Thoracic aorta (tissue), 2 donors: Measurements from ENCODE around the gene SUN5. TPM values are rescaled to one million over a fixed set of nuclear protein-coding genes. Genes with fewer than 3 reads are reported as not detected.
"Not testable (repeated sequence)": the region's sequence is repeated elsewhere in the genome, so short reads cannot be mapped to it uniquely, and the experiment has no call there.

Experiments used
- ATAC-seq: fragments of 150-250 bp; one replicate; pipeline ENCODE4 v1.8.0; 2017; ENCODE audit warnings: low read depth; ENCODE audit not compliant: insufficient number of reproducible peaks, low FRiP score
- DNase-seq: peaks from one replicate; pipeline ENCODE4 v3.0.0-alpha.2; 2020; ENCODE audit warnings: low spot score
- H3K27ac ChIP-seq, 2 donors: fragments of 200-600 bp; sonication (generic); 1 replicate in 1 of 2; 2 replicates in 1 of 2; pipeline ENCODE4 v1.5.1; 2016; ENCODE audit warnings: mild to moderate bottlenecking in 2 of 2, moderate library complexity in 2 of 2
- H3K27me3 ChIP-seq: fragments of 200-600 bp; sonication (generic); replicated peaks from 2 replicates; pipeline ENCODE4 v1.6.0; 2016; ENCODE audit warnings: mild to moderate bottlenecking; ENCODE audit not compliant: insufficient read depth
- H3K36me3 ChIP-seq: fragments of 200-600 bp; sonication (generic); one replicate; pipeline ENCODE4 v1.5.1; 2016
- H3K4me1 ChIP-seq, 2 donors: fragments of 200-600 bp; sonication (generic); 1 replicate in 1 of 2; 2 replicates in 1 of 2; pipeline versions ENCODE4 v1.5.1 to v1.6.0; 2016; ENCODE audit warnings: low read depth in 2 of 2, mild to moderate bottlenecking in 1 of 2; ENCODE audit not compliant: control insufficient read depth in 1 of 2
- H3K4me3 ChIP-seq: fragments of 200-600 bp; sonication (generic); 2 replicates; pipeline ENCODE4 v1.5.1; 2016; ENCODE audit warnings: mild to moderate bottlenecking
- H3K9me3 ChIP-seq: fragments of 200-600 bp; sonication (generic); 2 replicates; pipeline ENCODE4 v1.5.1; 2016
- total RNA-seq, 2 donors: library from RNA; depleted of rRNA; stranded (reverse); fragments of >200 nt; gene quantifications; one replicate each; pipeline versions ENCODE4 v1.1.0 to v1.2.3, GENCODE V29; 2016
- TF ChIP-seq, protein P1 (sequence below): fragments of 200-600 bp; sonication (generic); IDR thresholded peaks from one replicate; pipeline ENCODE4 v1.5.1; 2019; ENCODE audit warnings: antibody characterized with exemption

Gene SUN5
- total RNA-seq, result not detected

DNA sequence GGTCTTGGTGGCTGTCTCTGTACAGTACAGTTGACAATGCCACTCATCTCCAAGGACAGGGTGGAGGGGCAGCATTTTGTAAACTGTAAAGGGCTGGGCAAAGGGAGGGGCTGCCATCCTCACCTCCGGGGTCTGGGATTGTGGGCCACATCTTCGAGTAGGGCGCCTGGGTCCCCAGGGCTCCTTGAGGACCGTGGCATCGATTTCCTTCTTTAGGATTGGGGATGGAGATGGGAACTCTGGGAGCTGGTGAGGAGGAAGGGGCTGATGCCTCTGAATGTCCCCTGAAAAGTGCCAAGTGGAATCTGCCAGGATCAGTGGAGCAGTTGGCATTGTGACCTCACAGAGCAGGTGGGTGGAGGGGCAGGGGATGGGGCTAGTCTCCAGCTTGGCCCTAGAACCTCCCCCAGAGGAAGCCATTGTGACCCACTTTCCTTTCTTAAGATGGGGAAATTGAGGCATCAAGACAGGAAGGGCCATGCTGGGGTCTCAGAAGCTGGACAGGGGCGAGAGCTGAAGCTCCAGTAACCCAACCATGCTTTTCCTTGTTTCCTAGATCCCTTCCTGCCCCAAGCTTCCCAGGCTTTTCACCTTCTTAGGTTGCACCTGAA is at the start of gene SUN5:
Gene SUN5, minus strand, starts transcription at position 293 of the 611 bp plus-strand sequence. Its CDS starts 93 bp downstream, at position 200.
- Histone ChIP-seq H3K4me3 (no peak within 1 kb of the TSS), H3K27me3 (no peaks in the 10 kb centered on the region), H3K4me1 (no peaks in the 10 kb centered on the region), H3K9me3 (no peaks in the 10 kb centered on the region), H3K36me3 (no peaks in the 10 kb centered on the region), H3K27ac (no peak within 1 kb of the TSS)
- TF ChIP-seq, protein P1, sequence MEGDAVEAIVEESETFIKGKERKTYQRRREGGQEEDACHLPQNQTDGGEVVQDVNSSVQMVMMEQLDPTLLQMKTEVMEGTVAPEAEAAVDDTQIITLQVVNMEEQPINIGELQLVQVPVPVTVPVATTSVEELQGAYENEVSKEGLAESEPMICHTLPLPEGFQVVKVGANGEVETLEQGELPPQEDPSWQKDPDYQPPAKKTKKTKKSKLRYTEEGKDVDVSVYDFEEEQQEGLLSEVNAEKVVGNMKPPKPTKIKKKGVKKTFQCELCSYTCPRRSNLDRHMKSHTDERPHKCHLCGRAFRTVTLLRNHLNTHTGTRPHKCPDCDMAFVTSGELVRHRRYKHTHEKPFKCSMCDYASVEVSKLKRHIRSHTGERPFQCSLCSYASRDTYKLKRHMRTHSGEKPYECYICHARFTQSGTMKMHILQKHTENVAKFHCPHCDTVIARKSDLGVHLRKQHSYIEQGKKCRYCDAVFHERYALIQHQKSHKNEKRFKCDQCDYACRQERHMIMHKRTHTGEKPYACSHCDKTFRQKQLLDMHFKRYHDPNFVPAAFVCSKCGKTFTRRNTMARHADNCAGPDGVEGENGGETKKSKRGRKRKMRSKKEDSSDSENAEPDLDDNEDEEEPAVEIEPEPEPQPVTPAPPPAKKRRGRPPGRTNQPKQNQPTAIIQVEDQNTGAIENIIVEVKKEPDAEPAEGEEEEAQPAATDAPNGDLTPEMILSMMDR, result no peak
- DNase-seq (no peak), ATAC-seq (no peak)

DNA sequence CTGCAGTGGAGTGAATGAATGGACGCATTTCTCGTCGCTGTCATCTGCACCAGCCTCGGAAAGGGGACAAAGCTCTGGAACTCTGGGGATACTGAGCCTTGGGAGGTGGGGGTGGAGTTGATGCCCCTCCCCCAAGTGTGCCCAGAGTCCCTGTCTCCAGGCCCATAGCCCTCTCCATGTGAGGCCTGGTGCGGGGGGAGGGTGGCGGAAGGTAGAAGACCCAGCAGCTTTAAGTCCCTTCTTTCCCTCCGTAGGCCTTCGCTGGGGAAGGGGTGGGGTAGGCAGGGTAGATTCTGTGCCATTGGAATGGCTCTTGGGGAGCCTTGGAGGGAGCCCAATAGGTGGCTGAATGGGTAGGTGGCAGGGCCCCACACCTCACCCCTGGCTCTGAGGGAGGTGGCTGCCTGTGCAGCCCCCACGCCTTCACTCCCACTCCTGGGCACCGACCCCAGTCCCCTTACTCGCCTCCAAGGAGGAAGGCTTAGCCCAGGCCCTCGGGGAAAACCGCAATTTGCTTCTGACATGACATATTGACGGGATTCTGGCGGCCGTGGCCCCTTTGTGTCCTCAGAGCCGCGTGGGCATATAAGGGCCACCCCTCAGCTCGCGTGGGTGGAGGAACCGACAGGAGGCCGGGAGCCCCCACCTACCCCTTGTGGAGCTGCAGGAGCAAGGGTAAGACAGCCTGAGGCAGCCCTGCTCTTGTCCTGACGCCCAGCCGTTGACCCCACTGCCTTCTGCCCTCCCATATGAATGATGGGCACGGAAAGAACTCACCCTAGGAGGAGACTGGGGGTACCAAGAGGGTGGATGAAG is 49.3 kb upstream of the SUN5 start, which contains the start of gene BPIFB3:
Gene BPIFB3, plus strand, starts transcription at position 613 of the 816 bp plus-strand sequence. CDS start 1,533 bp downstream, outside the sequence.
- Histone ChIP-seq H3K27me3 (no peaks in the 10 kb centered on the region), H3K9me3 (no peaks in the 10 kb centered on the region), H3K4me3 (no peak within 1 kb of the TSS), H3K27ac (no peak within 1 kb of the TSS), H3K36me3 (no peaks in the 10 kb centered on the region), H3K4me1 (no peaks in the 10 kb centered on the region)
- ATAC-seq, result no peak
- TF ChIP-seq, protein P1, result no peak
- DNase-seq, result no peak

DNA sequence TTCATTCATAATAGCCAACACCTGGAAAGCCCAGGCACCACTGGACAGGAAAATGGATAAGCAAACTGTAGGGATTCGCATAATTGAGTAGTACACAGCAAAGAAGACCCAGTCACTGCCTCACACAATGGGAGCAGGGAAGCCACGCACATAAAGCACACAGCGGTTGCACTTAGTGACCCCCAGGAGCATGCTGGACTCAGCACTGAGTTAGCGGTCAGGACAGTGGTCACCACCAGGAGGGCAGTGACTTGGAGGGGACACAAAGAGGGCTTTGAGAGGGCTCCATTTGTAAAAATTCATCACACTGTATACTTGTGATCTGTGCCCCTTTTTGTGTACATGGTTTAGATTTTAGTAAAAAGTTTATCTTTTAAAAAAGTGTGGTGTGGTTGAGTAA is 47.1 kb upstream of the SUN5 start:
- TF ChIP-seq, protein P1, result no peak
- no peak for ATAC-seq
- no peak overlapping the region for H3K4me3 ChIP-seq

GRCh38 chr20:33046412-33046811 is 42.2 kb upstream of the SUN5 start:
- no peak for ATAC-seq
- TF ChIP-seq, protein P1, result no peak

More for the DNA sequence above, 47.1 kb upstream of the SUN5 start:
- DNase-seq, result no peak
- Histone ChIP-seq H3K4me1 (no peaks in the 10 kb centered on the region), H3K27me3 (no peaks in the 10 kb centered on the region), H3K9me3 (no peaks in the 10 kb centered on the region), H3K36me3 (no peaks in the 10 kb centered on the region), H3K27ac (no peak overlapping the region)

GRCh38 chr20:33045129-33045721 is 41.0 kb upstream of the SUN5 start:
- not testable (repeated sequence) for H3K27ac ChIP-seq, H3K27me3 ChIP-seq, H3K4me3 ChIP-seq, H3K4me1 ChIP-seq, ATAC-seq, DNase-seq, H3K36me3 ChIP-seq
- peaks cover 15% of the 10 kb centered on the region for H3K9me3 ChIP-seq

More at GRCh38 chr20:33046412-33046811, 42.2 kb upstream of the SUN5 start:
- no peak for DNase-seq
- Histone ChIP-seq H3K4me1 (no peaks in the 10 kb centered on the region), H3K36me3 (no peaks in the 10 kb centered on the region), H3K27ac (no peak overlapping the region), H3K9me3 (peaks cover 15% of the 10 kb centered on the region), H3K4me3 (no peak overlapping the region), H3K27me3 (no peaks in the 10 kb centered on the region)
